GM23248 (cell line): ENCODE measurements around the gene CSNK2A3.

ENCODE experiments used
- EZH2 ChIP-seq: fragments of 200-600 bp; sonication (generic); IDR thresholded peaks from 2 replicates; pipeline ENCODE4 v1.6.1; 2018; ENCODE audit warnings: antibody characterized with exemption, mild to moderate bottlenecking; ENCODE audit not compliant: insufficient read depth, poor library complexity, severe bottlenecking
- EZH2phosphoT487 ChIP-seq: fragments of 200-600 bp; sonication (generic); IDR thresholded peaks from 2 replicates; pipeline ENCODE4 v1.6.1; 2018; ENCODE audit warnings: antibody characterized with exemption, moderate library complexity, mild to moderate bottlenecking, low read depth; ENCODE audit not compliant: insufficient read depth

GRCh38 chr11:11391169-11391568, 38.1 kb upstream of the CSNK2A3 start:
- no peak for TF ChIP-seq EZH2
- no peak for TF ChIP-seq EZH2phosphoT487
